ENCODE results near the gene COMMD3.

- TF ChIP-seq, protein P1, sequence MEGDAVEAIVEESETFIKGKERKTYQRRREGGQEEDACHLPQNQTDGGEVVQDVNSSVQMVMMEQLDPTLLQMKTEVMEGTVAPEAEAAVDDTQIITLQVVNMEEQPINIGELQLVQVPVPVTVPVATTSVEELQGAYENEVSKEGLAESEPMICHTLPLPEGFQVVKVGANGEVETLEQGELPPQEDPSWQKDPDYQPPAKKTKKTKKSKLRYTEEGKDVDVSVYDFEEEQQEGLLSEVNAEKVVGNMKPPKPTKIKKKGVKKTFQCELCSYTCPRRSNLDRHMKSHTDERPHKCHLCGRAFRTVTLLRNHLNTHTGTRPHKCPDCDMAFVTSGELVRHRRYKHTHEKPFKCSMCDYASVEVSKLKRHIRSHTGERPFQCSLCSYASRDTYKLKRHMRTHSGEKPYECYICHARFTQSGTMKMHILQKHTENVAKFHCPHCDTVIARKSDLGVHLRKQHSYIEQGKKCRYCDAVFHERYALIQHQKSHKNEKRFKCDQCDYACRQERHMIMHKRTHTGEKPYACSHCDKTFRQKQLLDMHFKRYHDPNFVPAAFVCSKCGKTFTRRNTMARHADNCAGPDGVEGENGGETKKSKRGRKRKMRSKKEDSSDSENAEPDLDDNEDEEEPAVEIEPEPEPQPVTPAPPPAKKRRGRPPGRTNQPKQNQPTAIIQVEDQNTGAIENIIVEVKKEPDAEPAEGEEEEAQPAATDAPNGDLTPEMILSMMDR (conservative IDR thresholded peaks at IDR 0.05; ENCODE audit: low read length), result no peak
- TF ChIP-seq EZH2phosphoT487 (IDR thresholded peaks at IDR 0.05; ENCODE audit: borderline replicate concordance), result no peak
Measured at GRCh38 chr10:22329150-22329549, 13.0 kb downstream of the COMMD3 start.

Data from Loucy (cell line).